WTC11 (cell line): ENCODE measurements around the gene PPARA. TPM values are rescaled to one million over a fixed set of nuclear protein-coding genes. Genes with fewer than 3 reads are reported as not detected.

ENCODE experiments used
- ATAC-seq: fragments of 200-7000 bp; cut with Tn5 transposase; 2 replicates; pipeline ENCODE4 v1.10.0; 2021; ENCODE audit warnings: mild to moderate bottlenecking, moderate library complexity
- CTCF ChIA-PET: fragments of 300-600 bp; sonication (Branson Sonifier 250); formaldehyde crosslinking; loops from one replicate; lab custom pipeline; 2021; ENCODE audit warnings: antibody characterized with exemption; lab: Charles Lee
- POLR2A ChIA-PET: fragments of 350-600 bp; sonication (Branson Sonifier 250); formaldehyde crosslinking; loops from one replicate; lab custom pipeline; 2021; ENCODE audit warnings: antibody characterized with exemption; lab: Charles Lee
- DNase-seq: peaks from one replicate; pipeline ENCODE4 v3.0.0; 2021; ENCODE audit warnings: low spot score
- H3K27ac Mint-ChIP-seq: 2 replicates; pipeline ENCODE4 v1.8.0; 2021; ENCODE audit warnings: mixed read lengths
- H3K27me3 Mint-ChIP-seq: 2 replicates; pipeline ENCODE4 v1.8.0; 2021; ENCODE audit warnings: low read depth, mild to moderate bottlenecking, moderate library complexity, mixed read lengths
- H3K36me3 Mint-ChIP-seq: 2 replicates; pipeline ENCODE4 v1.8.0; 2021; ENCODE audit warnings: mixed read lengths
- H3K4me1 Mint-ChIP-seq: 2 replicates; pipeline ENCODE4 v1.8.0; 2022; ENCODE audit warnings: mixed read lengths
- H3K4me3 Mint-ChIP-seq: 2 replicates; pipeline ENCODE4 v1.8.0; 2021; ENCODE audit warnings: mild to moderate bottlenecking, moderate library complexity, mixed read lengths
- H3K9me3 Mint-ChIP-seq: 2 replicates; pipeline ENCODE4 v1.8.0; 2021; ENCODE audit warnings: mixed read lengths
- EMX1 ChIP-seq: fragments of 250-450 bp; sonication (Bioruptor Pico); IDR thresholded peaks from 2 replicates; pipeline ENCODE4 v1.8.0; 2021; ENCODE audit warnings: mild to moderate bottlenecking
- FOXJ3 ChIP-seq: sonication (generic); formaldehyde crosslinking; IDR thresholded peaks from 2 replicates; pipeline ENCODE4 v1.9.0; 2021; ENCODE audit warnings: missing genetic modification reagents, mild to moderate bottlenecking, borderline replicate concordance
- MXD4 ChIP-seq: fragments of 250-450 bp; sonication (Bioruptor Pico); IDR thresholded peaks from 2 replicates; pipeline ENCODE4 v1.8.0; 2021; ENCODE audit warnings: mild to moderate bottlenecking, moderate library complexity, borderline replicate concordance
- MYBL2 ChIP-seq: sonication (generic); formaldehyde crosslinking; IDR thresholded peaks from 2 replicates; pipeline ENCODE4 v1.8.1; 2023; ENCODE audit warnings: mild to moderate bottlenecking, moderate library complexity, missing genetic modification reagents
- NFE2L1 ChIP-seq: sonication (generic); formaldehyde crosslinking; IDR thresholded peaks from 2 replicates; pipeline ENCODE4 v1.8.1; 2023; ENCODE audit warnings: missing genetic modification reagents
- NFYB ChIP-seq: sonication (generic); formaldehyde crosslinking; conservative IDR thresholded peaks from 2 replicates; pipeline ENCODE4 v1.8.0; 2022; ENCODE audit warnings: low read depth, missing genetic modification reagents
- RORB ChIP-seq: fragments of 250-450 bp; sonication (Bioruptor Pico); IDR thresholded peaks from 2 replicates; pipeline ENCODE4 v1.9.0; 2021; ENCODE audit warnings: mild to moderate bottlenecking
- SMAD4 ChIP-seq: sonication (generic); formaldehyde crosslinking; IDR thresholded peaks from 2 replicates; pipeline ENCODE4 v1.8.0; 2022; ENCODE audit warnings: mild to moderate bottlenecking, missing genetic modification reagents
- SOX15 ChIP-seq: fragments of 250-450 bp; sonication (Bioruptor Pico); IDR thresholded peaks from 2 replicates; pipeline ENCODE4 v1.9.0; 2021; ENCODE audit warnings: mild to moderate bottlenecking
- TCF7 ChIP-seq: sonication (generic); formaldehyde crosslinking; IDR thresholded peaks from 2 replicates; pipeline ENCODE4 v1.8.0; 2022; ENCODE audit warnings: mild to moderate bottlenecking, low read depth, missing genetic modification reagents, moderate library complexity
- TEAD4 ChIP-seq: sonication (generic); formaldehyde crosslinking; IDR thresholded peaks from 2 replicates; pipeline ENCODE4 v1.8.0; 2022; ENCODE audit warnings: mild to moderate bottlenecking, missing genetic modification reagents
- ZNF232 ChIP-seq: sonication (generic); formaldehyde crosslinking; IDR thresholded peaks from 2 replicates; pipeline ENCODE4 v1.8.0; 2022; ENCODE audit warnings: mild to moderate bottlenecking, missing genetic modification reagents
- ZNF317 ChIP-seq: sonication (generic); formaldehyde crosslinking; IDR thresholded peaks from 2 replicates; pipeline ENCODE4 v1.8.1; 2023; ENCODE audit warnings: low read depth, mild to moderate bottlenecking, moderate library complexity, missing genetic modification reagents, borderline replicate concordance
- ZNF671 ChIP-seq: fragments of 250-450 bp; sonication (Bioruptor Pico); IDR thresholded peaks from 2 replicates; pipeline ENCODE4 v1.8.0; 2021; ENCODE audit warnings: mild to moderate bottlenecking
- total RNA-seq: library from RNA; stranded (reverse); gene quantifications from 3 replicates; pipeline ENCODE4 v1.2.3, GENCODE V29; 2021
- TF ChIP-seq, protein P1 (sequence below): sonication (generic); formaldehyde crosslinking; IDR thresholded peaks from 2 replicates; pipeline ENCODE4 v1.8.1; 2023; ENCODE audit warnings: mild to moderate bottlenecking, missing genetic modification reagents
- TF ChIP-seq, protein P2 (sequence below): sonication (generic); formaldehyde crosslinking; conservative IDR thresholded peaks from 2 replicates; pipeline ENCODE4 v1.8.1; 2022; ENCODE audit warnings: mild to moderate bottlenecking, missing genetic modification reagents
- TF ChIP-seq, protein P3 (sequence below): fragments of 200-600 bp; IDR thresholded peaks from 2 replicates; pipeline ENCODE4 v1.8.0; 2022; ENCODE audit warnings: antibody characterized with exemption
- TF ChIP-seq, protein P4 (sequence below): sonication (generic); formaldehyde crosslinking; IDR thresholded peaks from 2 replicates; pipeline ENCODE4 v1.8.0; 2022; ENCODE audit warnings: mild to moderate bottlenecking, missing genetic modification reagents
- TF ChIP-seq, protein P5 (sequence below): fragments of 250-450 bp; sonication (Bioruptor Pico); IDR thresholded peaks from 2 replicates; pipeline ENCODE4 v1.9.0; 2021; ENCODE audit warnings: moderate library complexity, mild to moderate bottlenecking, inconsistent platforms, borderline replicate concordance
- TF ChIP-seq, protein P6 (sequence below): sonication (generic); formaldehyde crosslinking; IDR thresholded peaks from 2 replicates; pipeline ENCODE4 v1.8.1; 2022; ENCODE audit warnings: missing genetic modification reagents, borderline replicate concordance

The PPARA gene
- total RNA-seq, 1 experiment from 2014 or later: 9.3 TPM

DNA sequence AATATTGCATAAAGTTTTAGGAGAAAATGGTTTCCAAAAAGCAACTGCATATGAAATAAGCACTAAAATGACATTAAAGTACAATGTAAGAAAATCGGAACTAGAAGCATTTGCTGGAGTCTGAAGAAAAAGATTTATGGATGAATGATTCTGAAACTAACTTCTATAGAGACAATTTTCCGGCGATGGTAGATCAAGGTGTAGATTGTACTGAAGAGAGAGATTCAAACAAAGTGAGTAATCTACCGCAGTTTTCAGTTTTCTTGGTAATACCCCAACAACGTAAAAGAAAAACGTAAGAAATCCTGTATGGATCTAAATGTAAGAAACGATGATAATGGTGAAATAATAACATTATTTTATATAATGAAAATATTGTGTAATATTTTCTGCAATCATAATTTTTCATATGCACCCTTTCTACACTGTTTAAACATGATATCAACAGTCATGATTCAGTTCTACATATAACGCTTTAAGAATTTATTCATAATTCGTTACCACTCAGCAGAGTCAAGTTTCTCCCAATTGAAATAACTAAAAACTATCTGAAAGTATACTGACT is 101.6 kb downstream of the PPARA start:
- 0 out of 2 replicates have a peak, but pooled peaks cover 5% of the 10 kb centered on the region for H3K9me3 Mint-ChIP-seq
- TF ChIP-seq ZNF317 (CRISPR knock-in tag) (no peak), NFYB (no peak), FOXJ3 (CRISPR knock-in tag) (no peak), ZNF232 (CRISPR knock-in tag) (no peak), SOX15 (no peak), EMX1 (no peak), TCF7 (no peak), RORB (CRISPR knock-in tag) (no peak), MXD4 (CRISPR knock-in tag) (no peak), TEAD4 (no peak), SMAD4 (no peak), MYBL2 (CRISPR knock-in tag) (no peak)
- TF ChIP-seq, protein P1, sequence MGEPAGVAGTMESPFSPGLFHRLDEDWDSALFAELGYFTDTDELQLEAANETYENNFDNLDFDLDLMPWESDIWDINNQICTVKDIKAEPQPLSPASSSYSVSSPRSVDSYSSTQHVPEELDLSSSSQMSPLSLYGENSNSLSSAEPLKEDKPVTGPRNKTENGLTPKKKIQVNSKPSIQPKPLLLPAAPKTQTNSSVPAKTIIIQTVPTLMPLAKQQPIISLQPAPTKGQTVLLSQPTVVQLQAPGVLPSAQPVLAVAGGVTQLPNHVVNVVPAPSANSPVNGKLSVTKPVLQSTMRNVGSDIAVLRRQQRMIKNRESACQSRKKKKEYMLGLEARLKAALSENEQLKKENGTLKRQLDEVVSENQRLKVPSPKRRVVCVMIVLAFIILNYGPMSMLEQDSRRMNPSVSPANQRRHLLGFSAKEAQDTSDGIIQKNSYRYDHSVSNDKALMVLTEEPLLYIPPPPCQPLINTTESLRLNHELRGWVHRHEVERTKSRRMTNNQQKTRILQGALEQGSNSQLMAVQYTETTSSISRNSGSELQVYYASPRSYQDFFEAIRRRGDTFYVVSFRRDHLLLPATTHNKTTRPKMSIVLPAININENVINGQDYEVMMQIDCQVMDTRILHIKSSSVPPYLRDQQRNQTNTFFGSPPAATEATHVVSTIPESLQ (CRISPR knock-in tag): no peak
- TF ChIP-seq, protein P2, sequence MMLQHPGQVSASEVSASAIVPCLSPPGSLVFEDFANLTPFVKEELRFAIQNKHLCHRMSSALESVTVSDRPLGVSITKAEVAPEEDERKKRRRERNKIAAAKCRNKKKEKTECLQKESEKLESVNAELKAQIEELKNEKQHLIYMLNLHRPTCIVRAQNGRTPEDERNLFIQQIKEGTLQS: no peak
- TF ChIP-seq, protein P3, sequence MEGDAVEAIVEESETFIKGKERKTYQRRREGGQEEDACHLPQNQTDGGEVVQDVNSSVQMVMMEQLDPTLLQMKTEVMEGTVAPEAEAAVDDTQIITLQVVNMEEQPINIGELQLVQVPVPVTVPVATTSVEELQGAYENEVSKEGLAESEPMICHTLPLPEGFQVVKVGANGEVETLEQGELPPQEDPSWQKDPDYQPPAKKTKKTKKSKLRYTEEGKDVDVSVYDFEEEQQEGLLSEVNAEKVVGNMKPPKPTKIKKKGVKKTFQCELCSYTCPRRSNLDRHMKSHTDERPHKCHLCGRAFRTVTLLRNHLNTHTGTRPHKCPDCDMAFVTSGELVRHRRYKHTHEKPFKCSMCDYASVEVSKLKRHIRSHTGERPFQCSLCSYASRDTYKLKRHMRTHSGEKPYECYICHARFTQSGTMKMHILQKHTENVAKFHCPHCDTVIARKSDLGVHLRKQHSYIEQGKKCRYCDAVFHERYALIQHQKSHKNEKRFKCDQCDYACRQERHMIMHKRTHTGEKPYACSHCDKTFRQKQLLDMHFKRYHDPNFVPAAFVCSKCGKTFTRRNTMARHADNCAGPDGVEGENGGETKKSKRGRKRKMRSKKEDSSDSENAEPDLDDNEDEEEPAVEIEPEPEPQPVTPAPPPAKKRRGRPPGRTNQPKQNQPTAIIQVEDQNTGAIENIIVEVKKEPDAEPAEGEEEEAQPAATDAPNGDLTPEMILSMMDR: no peak
- TF ChIP-seq, protein P4, sequence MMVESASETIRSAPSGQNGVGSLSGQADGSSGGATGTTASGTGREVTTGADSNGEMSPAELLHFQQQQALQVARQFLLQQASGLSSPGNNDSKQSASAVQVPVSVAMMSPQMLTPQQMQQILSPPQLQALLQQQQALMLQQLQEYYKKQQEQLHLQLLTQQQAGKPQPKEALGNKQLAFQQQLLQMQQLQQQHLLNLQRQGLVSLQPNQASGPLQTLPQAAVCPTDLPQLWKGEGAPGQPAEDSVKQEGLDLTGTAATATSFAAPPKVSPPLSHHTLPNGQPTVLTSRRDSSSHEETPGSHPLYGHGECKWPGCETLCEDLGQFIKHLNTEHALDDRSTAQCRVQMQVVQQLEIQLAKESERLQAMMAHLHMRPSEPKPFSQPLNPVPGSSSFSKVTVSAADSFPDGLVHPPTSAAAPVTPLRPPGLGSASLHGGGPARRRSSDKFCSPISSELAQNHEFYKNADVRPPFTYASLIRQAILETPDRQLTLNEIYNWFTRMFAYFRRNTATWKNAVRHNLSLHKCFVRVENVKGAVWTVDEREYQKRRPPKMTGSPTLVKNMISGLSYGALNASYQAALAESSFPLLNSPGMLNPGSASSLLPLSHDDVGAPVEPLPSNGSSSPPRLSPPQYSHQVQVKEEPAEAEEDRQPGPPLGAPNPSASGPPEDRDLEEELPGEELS (CRISPR knock-in tag): no peak
- H3K27me3 Mint-ChIP-seq: peaks cover 19% of the 10 kb centered on the region
- peak overlapping the region; percentile 71 for H3K4me3 Mint-ChIP-seq
- H3K36me3 Mint-ChIP-seq: no peaks in the 10 kb centered on the region
- ATAC-seq (no peak), DNase-seq (no peak)
- ChIA-PET POLR2A (no interaction called here), CTCF (no interaction called here)
- no peak overlapping the region for H3K27ac Mint-ChIP-seq
- H3K4me1 Mint-ChIP-seq: peaks cover 13% of the 10 kb centered on the region

DNA sequence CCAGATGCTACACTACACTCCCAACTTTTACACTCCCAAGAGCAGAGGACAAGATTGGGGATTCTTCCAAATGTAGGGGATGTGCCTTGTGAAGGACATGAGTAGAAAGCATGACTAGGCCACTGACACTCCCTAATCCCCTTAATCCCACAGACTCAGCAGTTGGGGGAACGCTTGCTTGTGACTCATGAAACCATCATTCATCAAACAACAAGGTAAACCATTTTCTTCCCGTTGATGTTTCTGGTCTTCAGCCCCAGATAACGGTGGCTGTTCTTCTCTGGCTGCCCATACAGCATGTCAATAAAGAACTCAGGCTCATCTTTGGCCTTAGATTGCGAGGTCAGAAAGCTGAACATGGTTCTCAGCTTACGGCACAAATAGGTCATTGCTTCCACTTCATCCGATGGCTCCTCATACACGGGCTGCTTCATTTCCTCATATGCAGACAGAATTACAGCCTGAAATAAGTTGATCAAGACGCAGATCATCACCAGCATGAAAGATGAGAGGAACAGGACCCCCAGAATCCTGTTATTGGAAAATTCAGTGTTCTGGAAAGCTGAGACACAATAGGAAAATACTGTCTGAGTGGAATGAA is 106.1 kb downstream of the PPARA start:
- no peak for TF ChIP-seq NFE2L1
- TF ChIP-seq, protein P5, sequence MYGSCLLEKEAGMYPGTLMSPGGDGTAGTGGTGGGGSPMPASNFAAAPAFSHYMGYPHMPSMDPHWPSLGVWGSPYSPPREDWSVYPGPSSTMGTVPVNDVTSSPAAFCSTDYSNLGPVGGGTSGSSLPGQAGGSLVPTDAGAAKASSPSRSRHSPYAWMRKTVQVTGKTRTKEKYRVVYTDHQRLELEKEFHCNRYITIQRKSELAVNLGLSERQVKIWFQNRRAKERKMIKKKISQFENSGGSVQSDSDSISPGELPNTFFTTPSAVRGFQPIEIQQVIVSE (CRISPR knock-in tag): no peak
- no peak for TF ChIP-seq ZNF671 (CRISPR knock-in tag)
- TF ChIP-seq, protein P6, sequence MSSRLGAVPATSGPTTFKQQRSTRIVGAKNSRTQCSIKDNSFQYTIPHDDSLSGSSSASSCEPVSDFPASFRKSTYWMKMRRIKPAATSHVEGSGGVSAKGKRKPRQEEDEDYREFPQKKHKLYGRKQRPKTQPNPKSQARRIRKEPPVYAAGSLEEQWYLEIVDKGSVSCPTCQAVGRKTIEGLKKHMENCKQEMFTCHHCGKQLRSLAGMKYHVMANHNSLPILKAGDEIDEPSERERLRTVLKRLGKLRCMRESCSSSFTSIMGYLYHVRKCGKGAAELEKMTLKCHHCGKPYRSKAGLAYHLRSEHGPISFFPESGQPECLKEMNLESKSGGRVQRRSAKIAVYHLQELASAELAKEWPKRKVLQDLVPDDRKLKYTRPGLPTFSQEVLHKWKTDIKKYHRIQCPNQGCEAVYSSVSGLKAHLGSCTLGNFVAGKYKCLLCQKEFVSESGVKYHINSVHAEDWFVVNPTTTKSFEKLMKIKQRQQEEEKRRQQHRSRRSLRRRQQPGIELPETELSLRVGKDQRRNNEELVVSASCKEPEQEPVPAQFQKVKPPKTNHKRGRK (CRISPR knock-in tag): no peak
- Mint-ChIP-seq H3K9me3 (0 out of 2 replicates have a peak, but pooled peaks cover 8% of the 10 kb centered on the region), H3K4me3 (no peak overlapping the region), H3K4me1 (peaks cover 4% of the 10 kb centered on the region), H3K27me3 (peaks cover 59% of the 10 kb centered on the region), H3K27ac (no peak overlapping the region), H3K36me3 (no peaks in the 10 kb centered on the region)
- POLR2A ChIA-PET: no interaction called here
- CTCF ChIA-PET: no interaction called here
- ATAC-seq (no peak), DNase-seq (no peak)
